Peyer's patch (tissue), 4 donors: ENCODE results near the gene C14orf119.

ENCODE experiments used
- CTCF ChIP-seq, 6 experiments: fragments of 450-650 bp in 4 of 6; fragments of 200-600 bp in 2 of 6; sonication (generic) in 1 of 6; IDR thresholded peaks; one replicate each; pipeline ENCODE4 v1.5.1; 2017 to 2019; ENCODE audit warnings: antibody characterized with exemption in 6 of 6, mild to moderate bottlenecking in 3 of 6, moderate library complexity in 1 of 6
- POLR2A ChIP-seq, 2 donors: fragments of 450-650 bp; IDR thresholded peaks; one replicate each; pipeline ENCODE4 v1.5.1; 2017; ENCODE audit warnings: antibody characterized with exemption in 2 of 2, mild to moderate bottlenecking in 2 of 2, moderate library complexity in 2 of 2

- no peak for TF ChIP-seq CTCF (IDR thresholded peaks at IDR 0.05)
- no peak for TF ChIP-seq POLR2A (IDR thresholded peaks at IDR 0.05)
These were observed 22.2 kb downstream of the C14orf119 start for GRCh38 chr14:23117371-23118020.
